LNCaP clone FGC (cell line): ENCODE results near the gene PPBP.

Experiments used
- DNase-seq: peaks from one replicate; pipeline ENCODE4 v3.0.0-alpha.2; 2011; ENCODE audit warnings: low read depth
- H3K4me3 ChIP-seq: 2 replicates; pipeline ENCODE4 v1.5.1; 2011; ENCODE audit warnings: mild to moderate bottlenecking, low read depth, low read length, control low read depth
- CTCF ChIP-seq: IDR thresholded peaks from 2 replicates; pipeline ENCODE4 v1.5.1; 2012; ENCODE audit warnings: mild to moderate bottlenecking; ENCODE audit not compliant: control insufficient read depth, insufficient read depth; ENCODE audit errors: extremely low read depth

The PPBP gene

GRCh38 chr4:73944061-73944875, 43.7 kb downstream of the PPBP start:
- H3K4me3 ChIP-seq = no peak overlapping the region
- TF ChIP-seq CTCF = no peak
- no peak for DNase-seq

DNA sequence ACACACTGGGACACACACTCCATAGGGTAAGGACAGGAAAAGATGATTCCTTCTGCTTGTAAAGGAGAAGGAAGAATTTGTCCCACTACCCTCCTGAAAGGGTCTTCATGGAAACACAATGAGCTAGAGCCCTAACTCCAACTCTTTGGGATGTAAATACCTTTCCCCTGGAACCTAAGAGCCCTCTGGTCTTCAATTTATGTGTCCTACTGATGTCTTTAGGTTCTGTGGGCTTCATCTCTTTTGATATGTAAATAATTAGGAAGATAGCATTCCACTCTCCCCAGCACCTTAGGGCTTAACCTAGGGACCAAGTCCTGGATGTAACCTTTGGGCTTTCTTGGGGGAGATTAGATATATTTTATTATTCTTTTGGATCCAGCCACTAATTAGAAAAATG, 44.4 kb downstream of the PPBP start:
- H3K4me3 ChIP-seq = no peak overlapping the region
- no peak for DNase-seq
- TF ChIP-seq CTCF = no peak

GRCh38 chr4:73936969-73937368, 51.0 kb downstream of the PPBP start:
- peak; percentile 18 for DNase-seq
- TF ChIP-seq CTCF = no peak
- no peak overlapping the region for H3K4me3 ChIP-seq
